Measurements from ENCODE around the gene ZNF367. TPM values are rescaled to one million over a fixed set of nuclear protein-coding genes. Genes with fewer than 3 reads are reported as not detected.
A peak's percentile ranks its signal among the peaks of the same experiment; 100 is the strongest.

The ZNF367 gene
- total and polyA plus RNA-seq, 9 of the 15 experiments (the other 6 are each of a cell fraction or from before 2014, with no cell fraction given): 2.7 to 14.4 (median 10.0) TPM

DNA sequence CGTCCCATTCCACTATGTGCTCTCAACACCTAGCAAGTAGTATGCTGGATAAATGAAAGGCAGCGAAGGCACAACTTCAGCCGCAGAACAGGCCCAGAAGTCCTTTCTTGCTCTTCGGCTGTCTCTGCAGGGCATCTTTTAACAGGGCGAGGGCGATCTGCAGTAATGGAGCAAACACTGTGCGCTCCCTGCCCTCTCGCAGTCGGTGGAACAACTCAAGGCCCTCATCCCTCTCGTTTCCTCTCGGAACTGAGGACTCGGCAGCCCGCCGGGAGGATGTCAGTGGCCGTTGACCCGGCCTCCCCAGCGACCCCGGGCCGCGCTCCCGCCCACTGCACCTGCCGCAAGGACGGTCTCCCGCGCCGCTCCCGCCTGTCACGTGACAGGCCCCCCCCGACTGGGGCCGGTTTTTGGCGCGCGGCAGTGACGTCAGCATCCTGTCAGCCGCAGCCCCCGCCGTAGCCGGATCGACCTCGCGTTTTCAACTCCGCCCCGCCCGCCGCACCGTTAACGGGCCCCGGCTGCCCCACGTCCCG is 1.1 kb downstream of the ZNF367 start (continued):
- TF ChIP-seq, protein P1, sequence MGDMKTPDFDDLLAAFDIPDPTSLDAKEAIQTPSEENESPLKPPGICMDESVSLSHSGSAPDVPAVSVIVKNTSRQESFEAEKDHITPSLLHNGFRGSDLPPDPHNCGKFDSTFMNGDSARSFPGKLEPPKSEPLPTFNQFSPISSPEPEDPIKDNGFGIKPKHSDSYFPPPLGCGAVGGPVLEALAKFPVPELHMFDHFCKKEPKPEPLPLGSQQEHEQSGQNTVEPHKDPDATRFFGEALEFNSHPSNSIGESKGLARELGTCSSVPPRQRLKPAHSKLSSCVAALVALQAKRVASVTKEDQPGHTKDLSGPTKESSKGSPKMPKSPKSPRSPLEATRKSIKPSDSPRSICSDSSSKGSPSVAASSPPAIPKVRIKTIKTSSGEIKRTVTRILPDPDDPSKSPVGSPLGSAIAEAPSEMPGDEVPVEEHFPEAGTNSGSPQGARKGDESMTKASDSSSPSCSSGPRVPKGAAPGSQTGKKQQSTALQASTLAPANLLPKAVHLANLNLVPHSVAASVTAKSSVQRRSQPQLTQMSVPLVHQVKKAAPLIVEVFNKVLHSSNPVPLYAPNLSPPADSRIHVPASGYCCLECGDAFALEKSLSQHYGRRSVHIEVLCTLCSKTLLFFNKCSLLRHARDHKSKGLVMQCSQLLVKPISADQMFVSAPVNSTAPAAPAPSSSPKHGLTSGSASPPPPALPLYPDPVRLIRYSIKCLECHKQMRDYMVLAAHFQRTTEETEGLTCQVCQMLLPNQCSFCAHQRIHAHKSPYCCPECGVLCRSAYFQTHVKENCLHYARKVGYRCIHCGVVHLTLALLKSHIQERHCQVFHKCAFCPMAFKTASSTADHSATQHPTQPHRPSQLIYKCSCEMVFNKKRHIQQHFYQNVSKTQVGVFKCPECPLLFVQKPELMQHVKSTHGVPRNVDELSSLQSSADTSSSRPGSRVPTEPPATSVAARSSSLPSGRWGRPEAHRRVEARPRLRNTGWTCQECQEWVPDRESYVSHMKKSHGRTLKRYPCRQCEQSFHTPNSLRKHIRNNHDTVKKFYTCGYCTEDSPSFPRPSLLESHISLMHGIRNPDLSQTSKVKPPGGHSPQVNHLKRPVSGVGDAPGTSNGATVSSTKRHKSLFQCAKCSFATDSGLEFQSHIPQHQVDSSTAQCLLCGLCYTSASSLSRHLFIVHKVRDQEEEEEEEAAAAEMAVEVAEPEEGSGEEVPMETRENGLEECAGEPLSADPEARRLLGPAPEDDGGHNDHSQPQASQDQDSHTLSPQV (IDR thresholded peaks at IDR 0.05): no peak
- TF ChIP-seq, protein P2, sequence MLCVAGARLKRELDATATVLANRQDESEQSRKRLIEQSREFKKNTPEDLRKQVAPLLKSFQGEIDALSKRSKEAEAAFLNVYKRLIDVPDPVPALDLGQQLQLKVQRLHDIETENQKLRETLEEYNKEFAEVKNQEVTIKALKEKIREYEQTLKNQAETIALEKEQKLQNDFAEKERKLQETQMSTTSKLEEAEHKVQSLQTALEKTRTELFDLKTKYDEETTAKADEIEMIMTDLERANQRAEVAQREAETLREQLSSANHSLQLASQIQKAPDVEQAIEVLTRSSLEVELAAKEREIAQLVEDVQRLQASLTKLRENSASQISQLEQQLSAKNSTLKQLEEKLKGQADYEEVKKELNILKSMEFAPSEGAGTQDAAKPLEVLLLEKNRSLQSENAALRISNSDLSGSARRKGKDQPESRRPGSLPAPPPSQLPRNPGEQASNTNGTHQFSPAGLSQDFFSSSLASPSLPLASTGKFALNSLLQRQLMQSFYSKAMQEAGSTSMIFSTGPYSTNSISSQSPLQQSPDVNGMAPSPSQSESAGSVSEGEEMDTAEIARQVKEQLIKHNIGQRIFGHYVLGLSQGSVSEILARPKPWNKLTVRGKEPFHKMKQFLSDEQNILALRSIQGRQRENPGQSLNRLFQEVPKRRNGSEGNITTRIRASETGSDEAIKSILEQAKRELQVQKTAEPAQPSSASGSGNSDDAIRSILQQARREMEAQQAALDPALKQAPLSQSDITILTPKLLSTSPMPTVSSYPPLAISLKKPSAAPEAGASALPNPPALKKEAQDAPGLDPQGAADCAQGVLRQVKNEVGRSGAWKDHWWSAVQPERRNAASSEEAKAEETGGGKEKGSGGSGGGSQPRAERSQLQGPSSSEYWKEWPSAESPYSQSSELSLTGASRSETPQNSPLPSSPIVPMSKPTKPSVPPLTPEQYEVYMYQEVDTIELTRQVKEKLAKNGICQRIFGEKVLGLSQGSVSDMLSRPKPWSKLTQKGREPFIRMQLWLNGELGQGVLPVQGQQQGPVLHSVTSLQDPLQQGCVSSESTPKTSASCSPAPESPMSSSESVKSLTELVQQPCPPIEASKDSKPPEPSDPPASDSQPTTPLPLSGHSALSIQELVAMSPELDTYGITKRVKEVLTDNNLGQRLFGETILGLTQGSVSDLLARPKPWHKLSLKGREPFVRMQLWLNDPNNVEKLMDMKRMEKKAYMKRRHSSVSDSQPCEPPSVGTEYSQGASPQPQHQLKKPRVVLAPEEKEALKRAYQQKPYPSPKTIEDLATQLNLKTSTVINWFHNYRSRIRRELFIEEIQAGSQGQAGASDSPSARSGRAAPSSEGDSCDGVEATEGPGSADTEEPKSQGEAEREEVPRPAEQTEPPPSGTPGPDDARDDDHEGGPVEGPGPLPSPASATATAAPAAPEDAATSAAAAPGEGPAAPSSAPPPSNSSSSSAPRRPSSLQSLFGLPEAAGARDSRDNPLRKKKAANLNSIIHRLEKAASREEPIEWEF (CRISPR knock-in tag; IDR thresholded peaks at IDR 0.05): no peak
- TF ChIP-seq TEAD1 (CRISPR knock-in tag; IDR thresholded peaks at IDR 0.05): peak; percentile 67 to 72; a peak in 3 of 4 replicates
- no peak for TF ChIP-seq RBM34 (IDR thresholded peaks at IDR 0.05; ENCODE audit: borderline replicate concordance, insufficient read depth, low read length)
- TF ChIP-seq ZNF644 (tag; IDR thresholded peaks at IDR 0.05; ENCODE audit: low read depth): no peak
- TF ChIP-seq, protein P3, sequence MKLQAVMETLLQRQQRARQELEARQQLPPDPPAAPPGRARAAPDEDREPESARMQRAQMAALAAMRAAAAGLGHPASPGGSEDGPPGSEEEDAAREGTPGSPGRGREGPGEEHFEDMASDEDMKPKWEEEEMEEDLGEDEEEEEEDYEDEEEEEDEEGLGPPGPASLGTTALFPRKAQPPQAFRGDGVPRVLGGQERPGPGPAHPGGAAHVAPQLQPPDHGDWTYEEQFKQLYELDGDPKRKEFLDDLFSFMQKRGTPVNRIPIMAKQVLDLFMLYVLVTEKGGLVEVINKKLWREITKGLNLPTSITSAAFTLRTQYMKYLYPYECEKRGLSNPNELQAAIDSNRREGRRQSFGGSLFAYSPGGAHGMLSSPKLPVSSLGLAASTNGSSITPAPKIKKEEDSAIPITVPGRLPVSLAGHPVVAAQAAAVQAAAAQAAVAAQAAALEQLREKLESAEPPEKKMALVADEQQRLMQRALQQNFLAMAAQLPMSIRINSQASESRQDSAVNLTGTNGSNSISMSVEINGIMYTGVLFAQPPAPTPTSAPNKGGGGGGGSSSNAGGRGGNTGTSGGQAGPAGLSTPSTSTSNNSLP (IDR thresholded peaks at IDR 0.05; ENCODE audit: borderline replicate concordance, low read depth, low read length): no peak
- peak; percentile 37 for TF ChIP-seq RBBP5 (IDR thresholded peaks at IDR 0.05; ENCODE audit: borderline replicate concordance, insufficient read depth, low read length, poor library complexity, severe bottlenecking)
- peak; percentile 78 for TF ChIP-seq SMAD4 (CRISPR knock-in tag; conservative IDR thresholded peaks at IDR 0.05)
- TF ChIP-seq, protein P4, sequence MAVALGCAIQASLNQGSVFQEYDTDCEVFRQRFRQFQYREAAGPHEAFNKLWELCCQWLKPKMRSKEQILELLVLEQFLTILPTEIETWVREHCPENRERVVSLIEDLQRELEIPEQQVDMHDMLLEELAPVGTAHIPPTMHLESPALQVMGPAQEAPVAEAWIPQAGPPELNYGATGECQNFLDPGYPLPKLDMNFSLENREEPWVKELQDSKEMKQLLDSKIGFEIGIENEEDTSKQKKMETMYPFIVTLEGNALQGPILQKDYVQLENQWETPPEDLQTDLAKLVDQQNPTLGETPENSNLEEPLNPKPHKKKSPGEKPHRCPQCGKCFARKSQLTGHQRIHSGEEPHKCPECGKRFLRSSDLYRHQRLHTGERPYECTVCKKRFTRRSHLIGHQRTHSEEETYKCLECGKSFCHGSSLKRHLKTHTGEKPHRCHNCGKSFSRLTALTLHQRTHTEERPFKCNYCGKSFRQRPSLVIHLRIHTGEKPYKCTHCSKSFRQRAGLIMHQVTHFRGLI (CRISPR knock-in tag; IDR thresholded peaks at IDR 0.05): no peak
- TF ChIP-seq CHCHD3 (CRISPR knock-in tag; IDR thresholded peaks at IDR 0.05): no peak
- TF ChIP-seq JUN (IDR thresholded peaks at IDR 0.05; ENCODE audit: borderline replicate concordance, low read depth, low read length): 0 out of 2 replicates have a peak, but pooled peaks have one; percentile 48
- TF ChIP-seq JUN (CRISPR knock-in tag; IDR thresholded peaks at IDR 0.05; ENCODE audit: borderline replicate concordance): no peak
- TF ChIP-seq KLF16 (IDR thresholded peaks at IDR 0.05): peak; percentile 5; the same call in 1 of the 2 replicates
- TF ChIP-seq ZFX (CRISPR knock-in tag; IDR thresholded peaks at IDR 0.05): peak; percentile 39; the same call in 1 of the 2 replicates

Measured in K562 (cell line).